Activated CD4-positive, alpha-beta T cell treated with anti-CD3 and anti-CD28 coated beads for 24 hours (primary cell): ENCODE data around the gene PSORS1C2.

Source experiments
- DNase-seq, 2 donors: peaks; one replicate each; pipeline ENCODE4 v3.0.0-alpha.2; 2020; ENCODE audit warnings: low read depth in 2 of 2

PSORS1C2 gene

GRCh38 chr6:31140643-31141042 lies 1.8 kb upstream of the PSORS1C2 start:
- no peak for DNase-seq

- no peak for DNase-seq
Observed at GRCh38 chr6:31139599-31139998, 733 bp upstream of the PSORS1C2 start.

DNA sequence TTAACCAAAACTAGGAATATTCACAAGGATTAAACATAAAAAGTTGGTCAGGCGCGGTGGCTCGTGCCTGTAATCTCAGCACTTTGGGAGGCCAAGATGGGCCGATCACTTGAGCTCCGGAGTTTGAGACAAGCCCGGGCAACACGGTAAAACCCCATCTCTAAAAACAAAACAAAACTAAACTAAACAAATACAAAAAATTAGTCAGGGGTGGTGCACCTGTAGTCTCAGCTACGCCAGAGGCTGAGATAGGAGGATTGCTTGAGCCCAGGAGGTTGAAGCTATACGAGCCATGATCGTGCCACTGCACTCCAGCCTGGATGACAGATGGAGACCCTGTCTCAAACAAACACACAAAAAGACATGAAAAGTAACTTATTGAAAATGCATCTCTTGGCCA lies 3.2 kb downstream of the PSORS1C2 start:
- no peak for DNase-seq

DNA sequence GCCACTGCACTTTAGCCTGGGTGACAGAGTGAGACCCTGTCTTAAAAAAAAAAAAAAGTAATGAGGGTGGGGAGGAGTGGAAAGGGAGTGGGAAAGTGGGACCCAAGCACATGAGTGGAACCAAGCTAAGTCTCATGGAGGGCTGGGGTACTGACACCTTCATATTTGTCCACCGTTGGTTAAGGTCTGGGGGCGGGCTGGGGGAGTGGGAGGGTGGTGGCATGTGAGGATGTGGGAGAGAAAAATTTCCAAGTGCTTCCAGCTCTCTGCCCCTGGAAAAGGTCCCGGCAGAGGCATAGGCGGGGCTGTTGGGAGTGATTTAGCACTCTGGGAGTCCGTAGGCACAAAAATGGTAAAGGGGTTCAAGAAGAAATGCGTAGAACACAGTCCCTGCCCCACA lies 6.1 kb downstream of the PSORS1C2 start:
- DNase-seq, result no peak

GRCh38 chr6:31131595-31131994 lies 7.3 kb downstream of the PSORS1C2 start:
- no peak for DNase-seq

DNA sequence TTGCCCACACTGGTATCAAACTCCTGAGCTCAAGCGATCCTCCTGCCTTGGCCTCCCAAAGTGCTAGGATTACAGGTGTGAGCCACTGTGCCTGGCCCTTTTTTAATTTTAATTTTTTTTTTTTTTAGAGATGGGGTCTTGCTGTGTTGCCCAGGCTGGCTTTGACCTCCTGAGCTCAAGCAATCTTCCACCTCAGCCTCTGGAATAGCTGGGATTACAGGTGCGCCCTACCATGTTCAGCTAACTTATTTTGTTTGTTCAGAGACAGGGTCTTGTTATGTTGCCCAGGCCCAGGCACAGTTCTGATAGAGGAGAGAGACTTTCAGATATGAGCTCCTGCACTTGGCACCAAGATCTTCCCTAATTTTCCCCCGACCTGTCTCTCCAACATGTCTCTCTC lies 8.1 kb downstream of the PSORS1C2 start:
- no peak for DNase-seq

DNA sequence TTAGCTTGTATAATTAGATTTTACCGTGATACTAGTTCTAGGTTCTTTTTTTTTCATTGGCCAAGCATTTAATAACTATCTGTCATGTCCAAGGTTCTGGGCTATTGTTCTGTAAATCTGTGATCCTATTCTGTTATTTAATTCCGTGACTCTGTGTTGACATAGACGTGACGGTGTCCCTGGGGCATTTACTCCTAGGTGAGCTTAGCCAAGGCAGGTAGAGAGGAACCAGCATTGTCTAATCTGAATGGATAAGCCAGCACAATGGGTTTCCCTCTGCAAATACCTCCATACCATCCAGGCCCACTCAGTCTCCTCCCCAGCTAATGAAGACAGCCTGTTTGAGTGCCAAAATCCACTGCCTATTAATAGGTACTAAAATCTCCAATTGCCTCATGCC lies 9.7 kb downstream of the PSORS1C2 start:
- DNase-seq, result no peak

- peak; percentile 50 to 70 for DNase-seq
Observed at GRCh38 chr6:31128093-31128676, 10.7 kb downstream of the PSORS1C2 start.

DNA sequence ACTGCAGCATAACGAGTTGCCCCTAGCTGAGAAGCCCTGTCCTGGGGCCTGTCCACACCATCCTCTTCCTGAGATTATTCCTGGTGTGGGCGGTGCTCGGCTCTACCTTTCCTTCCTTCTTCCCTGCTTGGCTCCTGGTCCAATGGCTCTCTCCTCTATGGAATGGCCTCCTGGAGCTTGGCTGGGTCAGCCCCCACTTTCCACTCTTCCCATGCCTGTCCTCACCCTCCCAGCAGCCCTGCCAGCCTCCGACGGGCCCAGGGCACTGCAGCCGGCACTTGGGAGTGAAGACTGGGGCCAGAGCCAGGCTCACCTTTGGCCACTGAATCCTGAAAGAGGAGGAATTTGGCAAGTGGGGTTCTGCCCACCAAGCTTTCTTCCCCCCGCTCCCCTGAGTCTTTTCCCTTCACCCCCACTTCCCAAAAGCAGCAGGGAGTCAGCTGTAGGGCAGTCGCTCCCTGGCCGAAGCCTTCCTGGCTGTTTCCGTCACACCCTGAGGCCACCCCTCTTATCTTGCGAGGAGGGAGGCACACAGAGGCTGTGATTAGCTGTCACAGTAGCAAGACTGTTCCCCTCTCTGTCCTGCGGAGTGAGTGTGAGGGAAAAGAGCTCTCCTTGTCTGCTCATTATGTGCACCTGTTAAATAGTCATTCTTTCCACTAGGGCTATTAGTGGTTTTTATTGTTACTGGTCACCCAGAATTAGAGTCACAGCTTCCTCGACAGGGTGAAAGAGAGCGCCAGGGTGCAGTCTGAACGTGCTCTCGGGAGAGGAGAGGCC lies 12.3 kb downstream of the PSORS1C2 start:
- DNase-seq, result no peak

DNA sequence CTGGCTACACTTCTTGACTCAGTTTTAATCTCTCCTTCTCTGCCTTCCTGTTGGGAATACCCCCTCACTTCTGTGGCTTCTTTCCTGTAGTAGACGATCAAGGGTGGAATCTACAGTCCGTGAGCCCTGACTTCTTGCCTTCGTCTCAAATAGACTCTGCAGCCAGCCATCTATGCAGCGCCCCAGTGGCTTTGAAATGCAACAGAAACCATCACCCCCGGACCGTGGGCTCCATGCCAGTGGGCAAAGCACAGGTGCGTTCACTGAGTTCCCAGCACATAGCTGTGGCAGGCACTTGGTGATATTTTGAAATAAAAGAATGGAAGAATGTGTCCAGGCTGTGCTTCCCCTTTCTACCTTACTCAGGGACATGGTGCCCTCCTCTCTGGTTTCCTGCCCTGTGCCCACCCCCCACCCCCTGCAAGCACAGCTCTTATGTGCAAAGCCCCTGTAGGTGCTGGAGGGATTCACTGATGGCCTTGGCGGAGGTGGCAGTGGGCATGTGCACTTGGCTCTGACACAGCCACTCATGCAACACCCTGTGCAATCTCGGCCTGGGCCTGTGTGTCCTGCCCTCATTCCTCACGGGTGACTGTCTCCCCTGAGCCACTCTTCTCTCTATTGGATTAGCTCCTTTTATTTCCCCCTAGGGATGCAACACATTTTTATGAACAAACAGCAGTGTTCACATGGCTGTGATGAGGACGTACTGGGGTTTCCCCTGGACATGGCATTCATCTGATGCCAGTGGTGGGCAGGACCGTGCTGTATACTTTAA lies 13.1 kb downstream of the PSORS1C2 start:
- no peak for DNase-seq

DNA sequence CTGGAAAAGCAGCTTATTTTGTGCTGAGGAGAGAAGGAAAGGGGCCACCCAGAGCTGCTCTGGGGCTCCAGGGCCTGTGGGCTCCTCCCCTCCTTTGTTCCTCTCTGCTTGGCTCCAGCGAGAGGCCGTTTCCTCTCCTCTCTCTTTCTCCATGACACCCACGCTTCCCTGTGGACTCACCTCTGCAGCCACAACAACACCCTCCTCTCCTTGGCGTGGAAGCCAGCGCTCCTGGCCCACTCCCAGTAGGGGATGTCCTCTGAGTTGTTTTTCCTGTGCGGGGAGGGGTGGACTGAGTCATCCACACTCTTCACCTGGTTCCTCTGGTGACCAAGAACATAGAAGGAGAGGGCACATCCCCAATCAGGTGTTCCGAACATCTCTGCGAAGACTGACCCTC lies 13.7 kb downstream of the PSORS1C2 start:
- DNase-seq, result no peak

- DNase-seq, result no peak
Observed at GRCh38 chr6:31122791-31123706, 15.8 kb downstream of the PSORS1C2 start.

DNA sequence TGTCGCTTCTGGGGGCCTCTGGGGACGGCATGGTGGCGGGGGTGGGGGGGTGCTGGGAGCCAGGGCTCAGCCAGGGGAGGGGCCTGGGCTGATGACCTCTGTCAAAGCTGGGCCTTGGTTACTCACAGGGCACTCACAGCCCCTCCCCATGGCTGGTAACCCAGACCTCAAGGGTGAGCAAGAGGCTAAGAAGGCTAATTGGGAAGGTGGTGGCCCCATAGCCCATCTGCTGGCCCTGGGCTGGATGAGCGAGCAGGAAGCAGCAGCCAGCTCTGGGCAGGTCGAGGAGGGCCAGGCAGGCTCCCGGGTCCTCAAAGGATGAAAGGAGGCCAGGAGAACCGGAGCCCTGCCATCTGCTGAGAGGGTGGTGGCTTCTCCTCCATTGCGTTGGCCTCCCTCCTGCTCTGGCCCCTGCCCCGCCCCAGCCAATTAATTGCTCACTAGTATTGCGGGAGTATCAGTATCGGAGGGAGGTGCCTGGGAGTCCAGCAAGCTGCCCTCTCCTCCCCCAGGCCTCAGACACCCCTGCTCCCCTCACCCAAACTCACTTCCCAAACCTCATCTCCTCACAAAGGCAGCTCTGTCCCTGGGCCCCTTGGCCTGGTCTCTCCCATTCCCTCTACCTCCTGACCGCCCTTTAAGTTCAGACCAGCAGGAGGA lies 17.6 kb downstream of the PSORS1C2 start:
- no peak for DNase-seq

DNA sequence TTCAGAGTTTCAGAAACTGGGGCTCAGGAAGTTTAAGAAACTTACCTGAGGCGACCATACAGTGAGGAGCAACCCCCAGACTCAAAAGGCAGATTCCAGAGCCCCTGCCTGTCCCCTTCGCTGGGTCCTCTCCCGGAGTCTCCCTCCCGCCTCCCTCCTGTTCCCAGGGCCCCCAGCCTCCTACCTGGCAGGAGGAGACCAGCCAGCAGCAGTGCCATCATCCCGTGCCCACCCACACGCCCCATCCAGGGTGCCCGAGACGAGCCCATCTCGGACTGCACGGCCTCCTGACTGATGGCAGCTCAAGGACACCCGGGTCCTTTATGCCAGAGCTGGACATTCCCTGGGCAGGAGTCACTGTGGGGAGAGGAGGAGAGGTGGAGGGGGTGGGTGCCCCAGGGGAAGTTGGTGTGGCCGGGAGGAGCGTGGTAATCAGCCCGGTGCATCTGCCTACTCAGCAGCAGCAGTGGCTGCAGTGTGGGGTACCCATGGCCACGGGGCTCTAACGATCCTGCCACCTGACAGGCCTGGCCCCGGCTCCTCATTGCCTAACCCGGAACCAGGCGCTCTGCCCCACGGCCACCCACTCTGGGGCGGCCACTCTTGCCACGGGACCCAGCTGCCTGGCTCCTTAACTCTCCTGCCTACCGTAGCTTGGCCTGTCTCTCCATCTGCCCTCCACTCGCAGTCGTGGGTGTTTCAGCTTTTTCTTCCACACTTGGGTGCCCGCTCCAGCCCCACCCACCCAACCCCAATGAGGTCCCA lies 18.5 kb downstream of the PSORS1C2 start, which contains the start of gene CDSN:
CDSN (minus strand) TSS at position 296 of the 765 bp plus-strand sequence; CDS start at position 269, 27 bp downstream.
- no peak for DNase-seq

- DNase-seq, result no peak
Observed at GRCh38 chr6:31118178-31118577, 20.7 kb downstream of the PSORS1C2 start.

GRCh38 chr6:31116661-31117385 lies 22.0 kb downstream of the PSORS1C2 start:
- no peak for DNase-seq

- no peak for DNase-seq
Observed at GRCh38 chr6:31115941-31116560, 22.8 kb downstream of the PSORS1C2 start.

DNA sequence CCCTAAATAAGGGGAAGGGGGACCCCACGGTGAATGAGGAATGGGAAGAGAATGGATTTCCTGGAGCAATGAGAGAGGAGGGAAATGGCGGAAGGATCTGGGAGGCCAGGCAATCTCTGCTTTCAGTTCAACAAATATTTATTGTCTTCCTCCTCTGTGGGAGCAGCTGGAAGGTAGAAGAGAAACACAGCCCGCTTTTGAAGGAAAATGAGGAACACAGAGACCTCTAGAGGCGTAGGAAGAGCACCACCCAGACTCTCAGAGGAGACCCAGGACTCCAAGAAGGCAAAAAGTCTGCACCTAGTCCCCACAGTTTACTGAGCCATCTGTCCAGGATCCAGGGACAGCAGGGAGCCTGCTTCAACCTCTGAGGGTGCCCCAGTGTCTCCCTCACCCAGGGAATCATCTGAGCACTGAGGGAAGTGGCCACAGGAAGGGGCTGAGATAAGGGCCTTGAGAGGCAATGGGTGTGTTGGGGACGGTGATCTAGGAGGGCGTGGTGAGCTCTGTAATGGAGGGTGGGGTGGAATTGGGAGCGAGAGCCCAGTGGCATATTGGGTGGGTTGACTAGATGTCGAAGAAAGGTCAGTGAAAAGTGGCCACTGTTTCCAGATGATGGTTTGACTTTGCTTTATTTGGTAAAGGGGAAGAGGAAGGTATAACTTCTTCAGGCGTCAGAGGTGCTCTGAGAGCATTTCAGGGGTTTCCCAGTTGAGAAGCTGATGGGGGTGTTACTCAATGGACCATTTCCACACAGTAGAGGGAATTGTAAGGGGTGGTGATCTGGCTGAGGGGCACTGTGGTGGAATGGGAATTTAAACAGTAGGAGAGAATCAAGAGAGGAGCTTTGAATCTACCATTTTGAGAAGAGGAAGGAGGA lies 23.7 kb downstream of the PSORS1C2 start:
- DNase-seq, result no peak
